Activated CD4-positive, alpha-beta T cell treated with anti-CD3 and anti-CD28 coated beads, Interleukin-2, amount 10 ng/mL, durations not matched to agents 24 days and 14 days (primary cell): ENCODE results near the gene OSBPL9. TPM values are rescaled to one million over a fixed set of nuclear protein-coding genes. Genes with fewer than 3 reads are reported as not detected.
"Not testable (repeated sequence)": the region's sequence is repeated elsewhere in the genome, so short reads cannot be mapped to it uniquely, and the experiment has no call there.

Experiments
- DNase-seq: peaks from one replicate; pipeline ENCODE4 v3.0.0; 2022
- H3K27ac Mint-ChIP-seq: one replicate; pipeline ENCODE4 v1.8.0; 2022; ENCODE audit warnings: mild to moderate bottlenecking, mixed read lengths
- H3K27me3 Mint-ChIP-seq: one replicate; pipeline ENCODE4 v1.8.0; 2022; ENCODE audit warnings: mixed read lengths
- H3K36me3 Mint-ChIP-seq: one replicate; pipeline ENCODE4 v1.8.0; 2022; ENCODE audit warnings: low read depth, mild to moderate bottlenecking, mixed read lengths
- H3K4me1 Mint-ChIP-seq: one replicate; pipeline ENCODE4 v1.8.0; 2021; ENCODE audit warnings: mixed read lengths
- H3K4me3 Mint-ChIP-seq: one replicate; pipeline ENCODE4 v1.8.0; 2022; ENCODE audit warnings: mild to moderate bottlenecking, moderate library complexity, mixed read lengths
- H3K9me3 Mint-ChIP-seq: one replicate; pipeline ENCODE4 v1.8.0; 2021; ENCODE audit warnings: mixed read lengths
- intact Hi-C: fragments of 100-400 bp; cut with micrococcal nuclease; formaldehyde crosslinking; loops from one replicate; pipeline ENCODE4 v1.15.1; 2023
- total RNA-seq: library from RNA; stranded (reverse); gene quantifications from 2 replicates; pipeline ENCODE4 v1.2.3, GENCODE V29; 2022

The OSBPL9 gene
- total RNA-seq, 1 donor from 2014 or later = 47.4 TPM

DNA sequence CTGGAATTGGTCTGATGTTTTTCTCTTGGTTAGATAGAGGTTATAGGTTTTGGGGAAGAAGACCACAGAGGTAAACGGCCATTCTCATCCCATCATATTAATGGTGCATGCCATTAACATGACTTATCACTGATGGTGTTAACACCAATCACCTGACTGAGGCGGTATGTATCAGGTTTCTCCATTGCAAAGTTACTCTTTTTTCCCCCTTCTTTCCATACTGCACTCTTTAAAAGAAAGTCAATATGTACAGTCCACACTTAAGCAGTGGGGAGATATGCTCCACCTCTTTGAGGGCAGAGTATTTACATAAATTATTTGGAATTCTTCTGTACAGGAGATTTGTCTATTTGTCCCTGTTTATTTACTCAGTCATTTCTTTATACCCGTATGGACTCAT lies 35.7 kb upstream of the OSBPL9 start:
- no peaks in the 10 kb centered on the region for H3K27me3 Mint-ChIP-seq
- intact Hi-C loops = no loop called here
- H3K36me3 Mint-ChIP-seq = peaks cover 2% of the 10 kb centered on the region

DNA sequence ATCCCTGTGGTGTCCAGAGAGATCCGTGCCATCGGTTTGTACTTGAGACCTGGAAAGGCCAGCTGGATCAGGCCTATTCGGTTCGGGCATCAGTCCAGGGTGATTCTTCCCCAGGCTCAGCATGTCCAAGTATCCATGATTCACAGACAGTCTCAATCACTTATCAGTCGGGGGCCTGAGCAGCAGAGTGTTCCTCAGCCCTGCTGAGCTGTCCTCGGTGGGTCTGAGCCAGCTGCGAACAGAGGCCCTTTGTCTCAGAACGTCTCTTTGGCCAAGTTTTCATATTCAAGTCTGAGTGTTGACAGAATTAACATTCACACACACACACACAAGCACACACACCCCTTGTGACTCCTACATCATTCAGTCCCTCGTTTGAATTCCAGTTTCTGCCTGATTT lies 33.4 kb upstream of the OSBPL9 start:
- H3K4me1 Mint-ChIP-seq = peaks cover 4% of the 10 kb centered on the region
- DNase-seq = no peak
- no peaks in the 10 kb centered on the region for H3K36me3 Mint-ChIP-seq
- intact Hi-C loops = no loop called here
- no peak overlapping the region for H3K4me3 Mint-ChIP-seq
- H3K27me3 Mint-ChIP-seq = no peaks in the 10 kb centered on the region
- H3K27ac Mint-ChIP-seq = no peak overlapping the region
- no peaks in the 10 kb centered on the region for H3K9me3 Mint-ChIP-seq

More for the DNA sequence above, 35.7 kb upstream of the OSBPL9 start:
- Mint-ChIP-seq H3K27ac (no peak overlapping the region), H3K4me3 (no peak overlapping the region), H3K4me1 (peaks cover 15% of the 10 kb centered on the region), H3K9me3 (peaks cover 6% of the 10 kb centered on the region)
- DNase-seq = no peak

DNA sequence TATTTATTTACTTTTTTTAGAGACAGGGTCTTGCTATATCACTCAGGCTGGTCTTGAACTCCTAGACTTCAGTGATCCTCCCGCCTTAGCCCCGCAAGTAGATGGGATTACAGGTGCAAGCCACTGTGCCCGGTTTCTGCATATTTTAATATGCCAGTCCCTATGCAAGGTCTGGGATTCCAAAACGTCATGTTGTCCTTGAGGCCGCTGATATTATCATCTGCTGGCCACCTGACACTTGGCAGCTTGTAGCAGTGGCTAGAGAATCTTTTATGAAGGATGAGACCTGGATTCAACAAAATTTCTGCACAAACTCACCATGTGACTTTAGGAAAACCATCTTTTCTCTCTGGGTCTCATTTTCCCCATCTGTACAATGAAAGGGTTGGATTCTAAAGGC lies 32.9 kb upstream of the OSBPL9 start:
- H3K27me3 Mint-ChIP-seq = no peaks in the 10 kb centered on the region
- intact Hi-C loops = no loop called here
- H3K9me3 Mint-ChIP-seq = no peaks in the 10 kb centered on the region
- H3K4me3 Mint-ChIP-seq = no peak overlapping the region
- no peak for DNase-seq
- peaks cover 2% of the 10 kb centered on the region for H3K4me1 Mint-ChIP-seq
- H3K27ac Mint-ChIP-seq = no peak overlapping the region
- H3K36me3 Mint-ChIP-seq = no peaks in the 10 kb centered on the region

DNA sequence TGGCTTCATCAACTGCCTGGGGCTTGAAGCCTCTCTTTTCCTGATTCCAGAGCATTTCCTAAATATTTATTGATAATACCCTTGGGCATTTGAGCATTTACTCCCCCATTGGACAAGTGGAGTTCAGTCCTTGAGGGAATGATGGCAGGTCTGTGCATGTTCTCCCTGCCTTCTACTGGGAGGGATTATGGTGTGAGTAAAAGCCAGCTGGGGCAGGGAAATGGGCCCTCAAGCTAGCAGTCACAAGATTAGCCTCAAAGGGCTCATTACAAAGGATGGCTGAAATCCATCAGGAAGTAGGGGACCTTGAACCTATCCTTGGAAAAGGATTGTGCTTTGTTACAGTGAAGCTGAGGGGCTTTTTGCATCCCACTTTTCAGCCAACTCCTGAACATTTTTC lies 24.2 kb upstream of the OSBPL9 start:
- Mint-ChIP-seq H3K27ac (no peak overlapping the region), H3K36me3 (no peaks in the 10 kb centered on the region), H3K4me1 (no peaks in the 10 kb centered on the region), H3K27me3 (peaks cover 5% of the 10 kb centered on the region), H3K9me3 (no peaks in the 10 kb centered on the region), H3K4me3 (no peak overlapping the region)
- intact Hi-C loops = no loop called here
- no peak for DNase-seq

DNA sequence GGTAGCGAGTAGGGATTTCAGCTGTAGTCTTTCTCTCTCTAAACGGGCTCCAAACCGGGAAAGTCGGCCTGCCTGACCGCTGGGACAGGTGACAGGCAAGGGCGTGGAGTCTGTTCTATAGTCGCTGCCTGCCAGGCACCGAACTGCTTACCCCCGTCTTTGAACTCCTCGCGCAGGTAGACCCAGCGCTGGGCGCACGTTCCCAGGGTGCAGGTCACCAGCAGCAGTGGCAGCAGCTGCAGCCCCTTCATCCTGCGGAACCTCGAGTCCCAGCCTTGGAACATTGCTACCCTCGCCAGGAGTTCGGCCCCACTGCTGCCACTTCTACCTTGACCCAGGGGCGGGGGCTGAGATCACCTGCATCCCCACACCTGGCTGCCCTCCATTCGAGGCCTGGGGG lies 22.2 kb upstream of the OSBPL9 start:
- H3K36me3 Mint-ChIP-seq = no peaks in the 10 kb centered on the region
- H3K4me3 Mint-ChIP-seq = no peak overlapping the region
- intact Hi-C loops = no loop called here
- H3K27ac Mint-ChIP-seq = no peak overlapping the region
- H3K4me1 Mint-ChIP-seq = no peaks in the 10 kb centered on the region
- H3K27me3 Mint-ChIP-seq = peaks cover 6% of the 10 kb centered on the region
- H3K9me3 Mint-ChIP-seq = no peaks in the 10 kb centered on the region
- no peak for DNase-seq

DNA sequence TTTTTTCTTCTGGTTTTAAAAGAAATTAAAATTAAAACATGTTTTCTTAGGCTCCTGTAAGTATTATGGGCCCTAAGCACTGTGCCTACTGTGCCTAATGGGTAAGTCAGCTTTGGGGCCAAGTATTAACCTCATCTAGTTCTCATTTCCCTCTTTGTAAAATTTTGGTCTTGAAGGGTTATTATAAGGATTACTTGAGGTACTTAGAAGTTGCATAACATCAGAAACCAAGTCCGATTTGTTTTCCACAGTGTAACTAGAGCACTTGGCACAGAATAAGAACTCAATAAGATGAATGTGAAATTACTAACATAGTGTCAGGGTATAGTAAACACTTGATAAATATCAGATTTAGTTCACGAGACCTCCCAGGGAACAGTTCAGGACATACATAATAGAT lies 16.4 kb upstream of the OSBPL9 start:
- intact Hi-C loops = no loop called here
- no peak overlapping the region for H3K27ac Mint-ChIP-seq
- no peaks in the 10 kb centered on the region for H3K36me3 Mint-ChIP-seq
- H3K9me3 Mint-ChIP-seq = no peaks in the 10 kb centered on the region
- H3K4me3 Mint-ChIP-seq = no peak overlapping the region
- H3K27me3 Mint-ChIP-seq = peaks cover 9% of the 10 kb centered on the region
- no peaks in the 10 kb centered on the region for H3K4me1 Mint-ChIP-seq
- no peak for DNase-seq

DNA sequence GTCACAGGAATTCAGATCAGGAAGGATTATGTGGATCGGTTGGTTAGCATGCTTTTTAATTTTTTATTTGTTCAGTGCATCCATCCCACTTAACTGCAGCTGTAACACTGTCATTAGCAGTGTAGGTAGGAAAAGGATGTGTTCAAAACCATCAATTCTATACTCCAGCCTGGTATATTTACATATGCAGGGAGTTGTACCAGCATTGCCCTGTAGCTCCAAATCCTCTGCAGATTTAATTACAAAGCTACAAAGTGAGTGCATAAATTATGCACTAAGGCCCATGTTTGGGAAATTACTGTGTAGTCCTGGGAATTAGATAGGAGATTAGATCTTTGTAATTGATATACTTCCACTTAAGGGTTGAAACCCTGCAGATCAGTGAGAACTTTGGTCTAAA lies 15.9 kb upstream of the OSBPL9 start:
- H3K4me1 Mint-ChIP-seq = no peaks in the 10 kb centered on the region

DNA sequence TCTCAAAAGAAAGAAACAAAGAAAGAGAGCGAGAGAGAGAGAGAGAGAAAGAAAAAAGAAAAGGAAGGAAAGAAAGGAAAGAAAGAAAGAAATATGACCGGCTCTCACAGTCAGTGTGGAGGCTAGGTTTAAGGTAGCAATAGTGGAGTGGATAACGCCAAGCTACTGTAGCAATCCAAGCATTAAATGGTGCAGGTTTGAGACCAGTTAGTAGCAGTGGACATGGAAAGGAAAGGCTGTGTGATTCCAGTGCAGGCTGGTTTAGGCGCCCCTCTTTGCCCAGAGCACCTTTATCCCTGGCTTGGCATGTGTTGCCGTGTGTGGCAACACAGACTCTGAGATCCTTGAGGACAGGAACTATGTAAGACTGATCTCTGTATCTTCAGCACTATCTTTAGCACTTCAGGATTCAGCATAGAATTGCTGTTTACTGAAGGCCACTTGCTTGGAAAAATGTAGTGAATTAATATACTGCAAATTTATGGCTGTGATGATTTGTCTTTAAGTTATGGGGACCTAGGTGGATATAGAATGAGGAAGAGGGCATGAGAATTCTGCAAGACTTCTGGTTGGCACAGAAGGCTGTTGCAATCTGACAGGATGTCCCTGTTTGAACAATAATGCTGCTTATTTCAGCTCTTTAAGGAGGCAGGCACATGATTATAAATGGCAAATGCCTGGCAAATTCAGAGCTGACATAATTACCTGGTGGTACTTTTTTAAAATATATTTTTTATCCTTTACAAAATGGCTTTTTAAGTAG lies 10.8 kb upstream of the OSBPL9 start:
- H3K36me3 Mint-ChIP-seq = no peaks in the 10 kb centered on the region
- no peaks in the 10 kb centered on the region for H3K9me3 Mint-ChIP-seq
- H3K4me3 Mint-ChIP-seq = no peak overlapping the region
- no peak for DNase-seq
- no peak overlapping the region for H3K27ac Mint-ChIP-seq
- no peaks in the 10 kb centered on the region for H3K4me1 Mint-ChIP-seq
- intact Hi-C loops = no loop called here
- H3K27me3 Mint-ChIP-seq = peaks cover 11% of the 10 kb centered on the region

More for the DNA sequence above, 15.9 kb upstream of the OSBPL9 start:
- H3K36me3 Mint-ChIP-seq = no peaks in the 10 kb centered on the region
- no peak for DNase-seq
- peaks cover 9% of the 10 kb centered on the region for H3K27me3 Mint-ChIP-seq
- no peak overlapping the region for H3K27ac Mint-ChIP-seq
- intact Hi-C loops = no loop called here
- no peaks in the 10 kb centered on the region for H3K9me3 Mint-ChIP-seq
- no peak overlapping the region for H3K4me3 Mint-ChIP-seq

DNA sequence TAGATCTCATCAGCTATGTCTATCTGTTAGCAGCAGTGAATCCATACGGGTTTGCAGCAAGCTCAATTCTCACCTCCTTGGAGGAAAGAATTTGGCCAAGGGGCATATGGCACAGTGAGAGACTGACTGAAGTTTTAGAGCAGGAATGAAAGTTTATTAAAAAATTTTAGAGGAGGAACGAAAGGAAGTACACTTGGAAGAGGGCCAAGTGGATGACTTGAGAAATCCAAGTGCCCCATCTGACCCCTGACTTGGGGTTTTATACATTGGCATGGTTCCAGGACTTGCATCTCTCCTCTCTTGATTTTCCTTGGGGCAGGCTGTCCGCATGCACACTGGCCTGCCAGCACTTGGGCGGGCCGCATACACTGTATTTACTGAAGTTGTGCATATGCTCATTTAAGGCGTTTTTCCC lies 9.2 kb upstream of the OSBPL9 start:
- H3K9me3 Mint-ChIP-seq = no peaks in the 10 kb centered on the region

DNA sequence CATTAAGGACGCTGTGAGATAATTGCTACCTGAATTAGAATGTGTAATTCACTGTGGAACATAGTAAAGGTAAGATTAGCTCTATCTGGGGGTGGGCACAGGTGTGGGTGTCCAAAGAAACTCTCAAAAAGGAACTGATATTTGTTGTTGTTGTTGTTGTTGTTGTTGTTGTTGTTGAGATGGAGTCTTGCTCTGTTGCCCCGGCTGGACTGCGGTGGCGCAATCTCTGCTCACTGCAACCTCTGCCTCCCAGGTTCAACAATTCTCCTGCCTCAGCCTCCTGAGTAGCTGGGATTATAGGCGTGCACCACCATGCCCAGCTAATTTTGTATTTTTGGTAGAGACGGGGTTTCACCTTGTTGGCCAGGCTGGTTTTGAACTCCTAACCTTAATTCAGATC lies 6.8 kb upstream of the OSBPL9 start:
- intact Hi-C loops = loop anchor here (10.0 kb wide), 1 partner anchor 445 kb away; the partner anchor contains the start of genes BTF3L4 and TXNDC12
- H3K36me3 Mint-ChIP-seq, H3K9me3 Mint-ChIP-seq, H3K27ac Mint-ChIP-seq, H3K4me3 Mint-ChIP-seq, H3K4me1 Mint-ChIP-seq, DNase-seq: not testable (repeated sequence)
- H3K27me3 Mint-ChIP-seq = peaks cover 16% of the 10 kb centered on the region

More for the DNA sequence above, 9.2 kb upstream of the OSBPL9 start:
- DNase-seq = no peak
- no peak overlapping the region for H3K27ac Mint-ChIP-seq
- no peaks in the 10 kb centered on the region for H3K4me1 Mint-ChIP-seq
- intact Hi-C loops = no loop called here
- peaks cover 15% of the 10 kb centered on the region for H3K27me3 Mint-ChIP-seq
- no peak overlapping the region for H3K4me3 Mint-ChIP-seq
- H3K36me3 Mint-ChIP-seq = no peaks in the 10 kb centered on the region

DNA sequence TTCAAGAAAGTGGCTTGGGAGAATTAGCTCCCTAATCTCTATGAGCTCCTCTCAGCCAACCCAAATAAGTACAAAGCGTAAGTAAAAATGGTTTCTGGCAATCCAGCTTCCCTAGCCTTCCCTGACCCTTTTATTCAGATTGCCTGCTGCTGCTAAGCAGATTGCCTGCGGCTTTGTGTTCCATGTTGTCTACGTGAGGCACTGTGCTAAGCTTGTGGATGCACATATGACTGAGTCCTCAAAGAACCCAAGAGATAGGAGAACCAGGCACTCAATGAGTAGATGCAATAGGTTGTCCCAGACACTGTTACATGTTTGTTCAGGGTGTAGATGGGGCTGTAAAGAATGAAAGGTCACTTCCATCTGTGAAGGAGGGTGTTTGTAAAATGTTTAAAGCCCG lies 6.3 kb upstream of the OSBPL9 start:
- no peaks in the 10 kb centered on the region for H3K36me3 Mint-ChIP-seq
- intact Hi-C loops = loop anchor here (10.0 kb wide), 1 partner anchor 444 kb away; the partner anchor contains the start of genes BTF3L4 and TXNDC12

DNA sequence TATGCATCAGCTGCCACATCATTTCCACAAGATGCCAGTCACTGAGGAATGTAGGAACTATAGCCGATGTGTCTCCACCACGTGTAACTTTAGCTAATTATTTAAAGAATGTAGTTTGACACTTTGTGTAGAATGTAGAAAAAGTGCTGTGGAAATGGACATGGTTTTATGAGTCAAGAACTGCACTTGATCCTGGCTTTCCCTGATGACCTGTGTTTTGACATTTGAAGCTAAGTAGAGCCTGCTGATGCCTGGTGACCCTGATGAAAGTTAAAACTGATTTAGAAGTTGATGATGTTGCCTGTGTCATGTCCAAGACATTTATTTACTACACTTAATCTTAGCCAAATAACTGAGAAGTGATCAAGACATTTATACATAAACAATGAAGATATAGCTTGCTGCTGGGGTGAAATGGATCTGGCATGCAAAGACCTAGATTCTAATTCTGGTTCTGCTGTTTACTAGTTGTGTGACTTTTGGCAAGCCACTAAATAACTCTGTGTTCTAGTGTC lies 4.4 kb upstream of the OSBPL9 start:
- no peak overlapping the region for H3K27ac Mint-ChIP-seq
- H3K4me1 Mint-ChIP-seq = peaks cover 7% of the 10 kb centered on the region
- intact Hi-C loops = loop anchor here (10.0 kb wide), 1 partner anchor 442 kb away; the partner anchor contains the start of genes BTF3L4 and TXNDC12
- H3K4me3 Mint-ChIP-seq = no peak overlapping the region
- no peaks in the 10 kb centered on the region for H3K9me3 Mint-ChIP-seq
- peaks cover 11% of the 10 kb centered on the region for H3K27me3 Mint-ChIP-seq
- DNase-seq = no peak
- no peaks in the 10 kb centered on the region for H3K36me3 Mint-ChIP-seq

More for the DNA sequence above, 6.3 kb upstream of the OSBPL9 start:
- no peak overlapping the region for H3K27ac Mint-ChIP-seq
- no peak for DNase-seq
- no peaks in the 10 kb centered on the region for H3K9me3 Mint-ChIP-seq
- no peaks in the 10 kb centered on the region for H3K4me1 Mint-ChIP-seq
- no peak overlapping the region for H3K4me3 Mint-ChIP-seq
- peaks cover 14% of the 10 kb centered on the region for H3K27me3 Mint-ChIP-seq

DNA sequence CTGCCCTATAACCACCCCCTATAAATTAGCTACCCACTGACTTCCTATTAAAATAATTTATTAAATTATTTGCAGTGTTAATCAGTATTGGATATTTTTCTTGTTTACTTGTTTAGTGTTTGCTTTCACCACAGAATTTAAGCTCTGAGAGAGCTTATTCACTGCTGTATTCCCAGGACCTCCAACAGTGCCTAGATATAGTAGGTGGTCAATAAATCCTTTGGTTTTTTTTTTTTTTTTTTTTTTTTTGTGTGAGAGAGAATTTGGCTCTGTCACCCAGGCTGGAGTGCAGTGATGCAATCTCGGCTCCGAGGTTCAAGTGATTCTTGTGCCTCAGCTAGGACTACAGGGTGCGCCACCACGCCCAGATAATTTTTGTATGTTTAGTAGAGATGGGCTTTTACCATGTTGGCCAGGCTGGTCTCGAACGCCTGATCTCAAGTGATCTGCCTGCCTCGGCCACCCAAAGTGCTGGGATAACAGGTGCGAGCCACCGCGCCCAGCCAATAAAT lies 1.1 kb upstream of the OSBPL9 start:
- no peak overlapping the region for H3K4me3 Mint-ChIP-seq
- DNase-seq = no peak
- peaks cover 8% of the 10 kb centered on the region for H3K27me3 Mint-ChIP-seq
- no peaks in the 10 kb centered on the region for H3K36me3 Mint-ChIP-seq
- no peaks in the 10 kb centered on the region for H3K9me3 Mint-ChIP-seq
- intact Hi-C loops = loop anchor here (5.0 to 10.0 kb wide), 5 partner anchors 49 to 1711 kb away; partner anchors contain the start of genes BTF3L4, EPS15, LRP8 and NRDC
- no peak overlapping the region for H3K27ac Mint-ChIP-seq
- H3K4me1 Mint-ChIP-seq = peaks cover 23% of the 10 kb centered on the region

DNA sequence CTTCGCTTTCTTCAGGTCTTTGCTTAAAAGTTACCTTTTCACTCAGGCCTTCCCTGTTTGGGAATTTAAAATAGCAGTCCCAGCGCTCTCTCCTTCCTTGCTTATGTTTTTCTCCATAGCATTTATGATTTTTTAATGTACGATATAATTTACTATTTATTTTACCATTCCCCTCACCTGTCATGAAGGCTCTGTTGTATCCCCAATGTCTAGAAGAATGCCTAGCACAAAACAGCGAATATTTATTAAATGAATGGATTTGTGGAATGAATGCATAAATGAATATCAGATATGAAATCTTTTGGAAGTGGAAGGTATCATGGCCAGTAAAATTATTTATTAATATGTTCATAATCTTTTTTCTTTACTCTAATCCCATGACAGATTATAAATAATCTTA lies 402 bp upstream of the OSBPL9 start:
- no peaks in the 10 kb centered on the region for H3K9me3 Mint-ChIP-seq
- no peak overlapping the region for H3K27ac Mint-ChIP-seq
- peaks cover 7% of the 10 kb centered on the region for H3K27me3 Mint-ChIP-seq
- H3K36me3 Mint-ChIP-seq = no peaks in the 10 kb centered on the region
- DNase-seq = no peak
- no peak overlapping the region for H3K4me3 Mint-ChIP-seq
- H3K4me1 Mint-ChIP-seq = peaks cover 23% of the 10 kb centered on the region
- intact Hi-C loops = loop anchor here (5.0 to 10.0 kb wide), 5 partner anchors 49 to 1711 kb away; partner anchors contain the start of genes BTF3L4, EPS15, LRP8 and NRDC
